ENCODE measurements around the gene MAST4.
"Not testable (repeated sequence)": the region's sequence is repeated elsewhere in the genome, so short reads cannot be mapped to it uniquely, and the experiment has no call there.

DNA sequence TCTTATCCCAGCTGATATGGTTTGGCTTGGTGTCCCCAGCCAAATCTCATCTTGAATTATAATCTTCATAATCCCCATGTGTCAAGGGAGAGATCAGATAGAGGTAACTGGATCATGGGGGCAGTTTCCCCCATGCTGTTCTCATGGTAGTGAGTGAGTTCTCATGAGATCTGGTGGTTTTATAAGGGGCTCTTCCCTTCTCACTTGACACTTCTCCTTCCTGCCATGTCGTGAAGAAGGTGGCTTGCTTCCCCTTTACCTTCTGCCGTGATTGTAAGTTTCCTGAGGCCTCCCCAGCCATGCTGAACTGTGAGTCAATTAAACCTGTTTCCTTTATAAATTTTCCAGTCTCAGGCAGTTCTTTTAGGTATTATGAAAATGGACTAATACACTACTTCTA lies 226.7 kb downstream of the MAST4 start:
- TF ChIP-seq, protein P1, sequence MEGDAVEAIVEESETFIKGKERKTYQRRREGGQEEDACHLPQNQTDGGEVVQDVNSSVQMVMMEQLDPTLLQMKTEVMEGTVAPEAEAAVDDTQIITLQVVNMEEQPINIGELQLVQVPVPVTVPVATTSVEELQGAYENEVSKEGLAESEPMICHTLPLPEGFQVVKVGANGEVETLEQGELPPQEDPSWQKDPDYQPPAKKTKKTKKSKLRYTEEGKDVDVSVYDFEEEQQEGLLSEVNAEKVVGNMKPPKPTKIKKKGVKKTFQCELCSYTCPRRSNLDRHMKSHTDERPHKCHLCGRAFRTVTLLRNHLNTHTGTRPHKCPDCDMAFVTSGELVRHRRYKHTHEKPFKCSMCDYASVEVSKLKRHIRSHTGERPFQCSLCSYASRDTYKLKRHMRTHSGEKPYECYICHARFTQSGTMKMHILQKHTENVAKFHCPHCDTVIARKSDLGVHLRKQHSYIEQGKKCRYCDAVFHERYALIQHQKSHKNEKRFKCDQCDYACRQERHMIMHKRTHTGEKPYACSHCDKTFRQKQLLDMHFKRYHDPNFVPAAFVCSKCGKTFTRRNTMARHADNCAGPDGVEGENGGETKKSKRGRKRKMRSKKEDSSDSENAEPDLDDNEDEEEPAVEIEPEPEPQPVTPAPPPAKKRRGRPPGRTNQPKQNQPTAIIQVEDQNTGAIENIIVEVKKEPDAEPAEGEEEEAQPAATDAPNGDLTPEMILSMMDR (IDR thresholded peaks at IDR 0.05; ENCODE audit: low read depth, low read length): not testable (repeated sequence)
- TF ChIP-seq EZH2phosphoT487 (IDR thresholded peaks at IDR 0.05; ENCODE audit: low read depth): not testable (repeated sequence)

Data from OCI-LY3 (cell line).